NCI-H2196 treated with DMSO at 0.1 percent for 48 hours (cell line): Measurements from ENCODE around the gene PLPPR2.
"Not testable (repeated sequence)": the region's sequence is repeated elsewhere in the genome, so short reads cannot be mapped to it uniquely, and the experiment has no call there.

ENCODE experiments used
- DNase-seq: peaks from one replicate; lab custom pipeline; 2025; ENCODE audit not compliant: unreplicated experiment; lab: John Stamatoyannopoulos, UW

PLPPR2 gene

DNA sequence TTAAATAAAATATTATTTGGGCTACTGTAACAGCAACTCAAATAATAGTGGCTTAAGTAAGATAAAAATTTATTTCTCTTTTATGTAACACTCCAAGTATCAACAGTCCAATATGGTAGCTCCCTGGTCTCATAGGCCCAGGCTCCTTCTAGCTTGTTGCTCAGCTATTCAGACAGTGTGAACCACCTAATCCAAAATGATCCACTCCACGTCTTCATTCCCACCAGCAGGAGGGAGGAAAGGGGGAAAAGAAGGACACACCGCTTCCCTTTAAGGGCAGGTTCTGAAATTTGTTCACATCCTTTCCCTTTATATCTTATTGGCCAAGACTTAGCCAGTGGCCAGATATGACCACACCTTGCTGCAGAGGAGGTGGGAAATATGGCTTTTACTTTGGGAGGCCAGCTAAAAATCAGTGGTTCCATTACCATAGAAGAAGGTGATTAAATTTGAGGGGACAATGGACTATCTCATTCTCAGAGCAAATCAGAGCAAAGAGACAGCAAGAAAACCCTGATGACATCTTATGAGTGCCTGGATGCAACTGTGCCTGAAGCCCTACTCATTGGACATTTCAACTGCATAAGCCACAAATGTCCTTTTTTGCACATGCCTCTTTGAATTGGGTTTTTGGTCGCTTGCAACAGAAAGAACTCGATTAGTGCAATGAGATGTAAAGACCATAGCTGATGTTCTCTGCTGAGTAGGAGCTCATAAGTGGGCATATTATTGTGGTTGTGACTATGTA is 35.9 kb downstream of the PLPPR2 start:
- DNase-seq, result no peak

DNA sequence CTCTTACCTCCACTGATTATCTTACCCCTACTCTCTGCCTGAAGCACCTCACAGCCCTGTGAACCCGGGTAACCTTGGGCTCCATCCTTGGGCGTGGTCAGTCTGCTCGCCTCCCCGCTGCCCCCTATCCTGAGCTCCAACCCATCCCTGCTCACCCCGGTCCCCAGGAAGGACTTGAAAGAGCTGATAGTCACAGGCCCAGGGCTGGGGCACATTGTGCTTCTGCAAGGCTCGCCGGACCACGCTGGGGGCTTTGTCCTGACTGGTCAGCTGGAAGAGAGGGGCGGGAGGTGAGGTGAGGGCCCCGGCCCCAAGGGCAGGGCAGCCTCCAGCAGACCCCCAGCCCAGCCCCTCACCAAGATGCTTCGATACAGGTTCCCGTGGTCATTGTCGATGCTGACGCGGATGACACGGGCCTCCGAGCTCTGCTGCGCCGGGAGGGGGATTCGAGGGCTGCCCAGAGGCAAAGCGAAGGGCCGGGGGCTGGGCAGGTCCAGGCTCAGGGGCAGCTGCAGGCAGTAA is 41.9 kb downstream of the PLPPR2 start:
- DNase-seq, result no peak

DNA sequence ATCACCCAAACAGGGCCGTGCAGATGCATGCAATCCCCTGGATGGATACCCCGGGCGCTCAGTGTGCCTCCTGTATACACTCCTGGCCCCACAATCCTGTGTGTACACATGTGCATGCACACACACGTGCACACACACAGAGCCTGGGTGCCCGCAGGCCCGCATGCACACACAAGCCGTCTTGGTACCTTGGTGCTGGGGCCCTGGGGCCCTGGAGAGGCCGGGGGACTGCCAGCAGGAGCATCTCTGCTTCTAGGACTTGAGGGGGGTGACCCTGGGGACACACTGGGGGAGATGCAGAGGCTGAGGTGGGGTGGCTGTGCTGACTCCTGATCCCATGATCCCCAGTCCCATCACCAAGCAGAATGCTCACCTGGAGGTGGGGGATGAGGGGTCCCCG is 44.4 kb downstream of the PLPPR2 start:
- no peak for DNase-seq

DNA sequence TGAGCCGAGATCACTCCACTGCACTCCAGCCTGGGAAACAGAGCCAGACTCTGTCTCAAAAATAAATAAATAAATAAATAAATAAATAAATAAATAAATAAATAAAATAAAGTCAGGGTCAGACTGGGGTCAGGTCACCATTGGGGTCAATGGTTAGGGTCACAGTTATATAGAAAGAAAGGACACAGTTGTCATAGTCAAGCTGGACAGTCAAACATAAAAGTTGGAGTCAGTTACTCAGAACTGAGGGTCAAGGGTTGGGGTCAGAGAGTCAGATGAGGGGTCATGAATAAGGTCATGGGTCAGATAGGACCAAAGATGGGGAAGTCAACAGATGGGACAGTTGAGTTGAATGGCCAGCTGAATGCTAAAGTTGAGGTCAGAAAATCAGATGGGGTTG is 45.6 kb downstream of the PLPPR2 start:
- DNase-seq, result no peak

DNA sequence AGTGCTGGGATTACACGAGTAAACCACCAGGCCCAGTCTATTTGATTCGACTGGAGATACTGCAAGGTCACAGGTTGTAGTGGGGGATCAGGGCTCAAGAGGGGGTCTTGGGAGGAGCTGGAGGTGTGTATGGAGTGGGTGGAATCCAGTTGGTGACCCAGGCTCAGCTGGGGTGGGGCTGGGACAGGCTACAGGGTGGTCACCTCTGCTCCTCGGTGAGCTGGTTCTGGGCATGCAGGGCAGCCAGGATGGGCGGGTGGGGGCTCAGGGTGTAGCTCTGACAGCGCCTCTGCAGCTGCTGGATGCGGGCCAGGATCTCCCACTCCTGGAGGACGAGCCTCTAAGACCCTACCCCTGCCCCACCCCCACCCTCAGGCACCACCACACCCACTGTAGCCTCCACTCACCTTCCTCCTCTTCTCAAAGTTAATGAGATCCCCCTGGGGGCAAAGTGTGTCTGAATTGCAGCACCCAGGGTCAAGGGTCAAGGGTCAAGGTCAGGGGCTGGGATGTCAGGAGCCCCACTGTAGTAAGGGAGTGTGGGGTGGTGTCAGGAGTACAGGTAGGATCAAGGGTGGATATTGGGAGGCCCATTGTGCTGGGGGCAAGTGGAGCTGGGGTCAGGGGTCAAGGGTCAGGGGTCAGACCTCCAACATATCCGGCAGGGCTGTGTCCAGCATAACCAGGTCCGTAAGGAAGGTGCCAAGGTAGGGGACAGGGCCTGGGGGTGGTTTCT is 46.7 kb downstream of the PLPPR2 start:
- DNase-seq, result no peak

DNA sequence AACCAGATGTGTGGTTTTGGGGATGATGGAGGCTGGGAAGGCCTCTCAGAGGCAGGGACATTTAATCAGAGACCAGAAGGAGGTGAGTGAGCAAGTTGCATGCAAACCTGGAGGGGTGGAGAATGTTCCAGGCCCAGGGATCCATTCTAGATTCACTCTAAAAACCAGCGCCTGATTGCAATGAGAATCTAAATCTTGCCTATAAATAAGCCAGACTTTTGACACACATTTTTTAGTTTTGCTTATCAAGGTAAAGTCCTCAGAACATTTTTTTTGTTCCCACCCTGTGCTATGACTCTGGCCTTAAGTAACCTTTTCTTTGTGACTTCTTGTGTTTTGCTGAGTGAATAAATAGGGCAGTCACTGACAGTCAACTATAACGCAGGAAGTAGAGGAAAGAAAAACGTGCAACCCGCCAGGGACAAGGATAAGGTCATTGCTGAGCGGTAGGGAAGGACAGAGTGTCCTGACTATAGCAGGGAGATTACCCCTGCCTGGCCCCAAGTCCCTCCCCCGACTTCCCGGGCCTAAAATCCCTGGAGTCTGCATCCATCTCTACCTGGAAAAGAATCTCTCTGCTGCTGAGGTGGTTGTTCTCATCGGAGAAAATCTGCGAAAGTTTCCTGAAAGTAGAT is 49.5 kb downstream of the PLPPR2 start:
- DNase-seq, result no peak

DNA sequence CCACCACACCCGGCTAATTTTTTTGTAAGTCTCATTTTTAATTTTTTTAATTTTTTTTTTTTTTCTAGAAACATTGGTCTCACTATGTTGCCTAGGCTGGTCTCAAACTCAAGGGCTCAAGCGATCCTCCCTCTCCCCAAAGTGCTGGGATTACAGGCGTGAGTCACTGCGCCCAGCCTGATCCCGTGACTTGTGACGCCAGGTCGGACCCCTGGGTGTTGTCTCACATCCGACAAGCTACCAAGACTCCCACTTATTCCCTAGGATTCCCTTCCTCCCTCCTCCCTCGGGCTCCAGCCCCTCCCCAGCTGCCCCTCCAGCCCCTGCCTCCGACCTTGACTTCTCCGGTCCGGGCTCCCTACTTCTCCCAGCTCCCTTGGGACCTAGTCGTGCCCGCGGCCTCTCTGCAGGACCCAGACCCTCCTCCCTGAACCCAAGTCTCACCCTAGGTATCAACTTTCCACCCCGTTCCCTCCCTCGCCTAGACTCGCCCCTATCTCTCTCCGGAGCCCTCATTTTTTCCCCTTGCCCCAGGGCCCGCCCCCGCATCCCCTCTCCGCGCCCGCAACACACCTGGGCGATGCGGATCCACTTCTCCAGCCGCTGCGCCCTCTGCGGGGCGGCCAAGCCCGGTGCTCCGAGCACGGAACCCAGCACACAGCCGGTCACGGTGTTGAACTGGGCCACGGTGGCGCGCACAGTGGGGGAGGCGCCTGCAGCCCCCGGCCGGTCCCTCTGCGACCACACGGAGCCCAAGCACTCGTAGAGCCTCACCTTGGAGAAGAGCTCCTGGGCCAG is 50.8 kb downstream of the PLPPR2 start:
- no peak for DNase-seq

DNA sequence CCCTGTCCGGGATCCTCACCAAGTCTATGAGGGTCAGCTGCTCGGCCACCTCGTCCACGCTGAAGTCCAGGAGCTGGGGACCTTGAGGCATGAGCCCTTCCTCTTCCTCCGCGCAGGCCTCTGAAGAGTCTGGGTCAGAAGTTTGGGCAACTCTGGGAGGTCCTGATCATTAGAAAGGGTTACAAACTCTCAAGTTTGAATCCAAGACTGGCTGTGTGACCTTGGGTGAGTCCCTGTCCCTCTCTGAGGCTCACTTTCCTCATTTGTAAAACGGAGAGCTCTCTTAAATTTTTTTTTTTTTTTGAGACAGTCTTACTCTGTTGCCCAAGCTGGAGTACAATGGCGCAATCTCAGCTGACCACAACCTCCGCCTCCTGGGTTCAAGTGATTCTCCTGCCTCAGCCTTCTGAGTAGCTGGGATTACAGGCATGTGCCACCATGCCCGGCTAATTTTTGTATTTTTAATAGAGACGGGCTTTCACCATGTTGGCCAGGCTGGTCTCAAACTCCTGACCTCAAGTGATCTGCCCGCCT is 51.5 kb downstream of the PLPPR2 start:
- DNase-seq, result not testable (repeated sequence)

DNA sequence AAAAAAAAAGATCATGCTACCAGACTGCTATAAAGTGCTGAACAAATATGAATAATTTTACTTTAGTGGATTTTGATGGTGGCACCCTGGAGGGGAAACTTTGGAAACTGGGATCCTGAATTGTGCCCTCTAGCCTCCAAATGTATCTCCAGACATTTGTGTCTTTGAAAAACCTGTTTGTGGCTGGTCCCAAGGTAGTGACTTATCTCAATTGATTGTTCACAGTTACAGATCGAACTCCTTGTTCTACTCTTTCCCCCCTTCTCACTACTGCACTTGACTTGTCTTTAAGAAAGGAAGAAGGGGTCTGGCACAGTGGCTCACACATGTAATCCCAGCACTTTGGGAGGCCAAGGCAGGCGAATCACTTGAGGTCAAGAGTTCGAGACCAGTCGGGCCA is 53.4 kb downstream of the PLPPR2 start:
- no peak for DNase-seq

DNA sequence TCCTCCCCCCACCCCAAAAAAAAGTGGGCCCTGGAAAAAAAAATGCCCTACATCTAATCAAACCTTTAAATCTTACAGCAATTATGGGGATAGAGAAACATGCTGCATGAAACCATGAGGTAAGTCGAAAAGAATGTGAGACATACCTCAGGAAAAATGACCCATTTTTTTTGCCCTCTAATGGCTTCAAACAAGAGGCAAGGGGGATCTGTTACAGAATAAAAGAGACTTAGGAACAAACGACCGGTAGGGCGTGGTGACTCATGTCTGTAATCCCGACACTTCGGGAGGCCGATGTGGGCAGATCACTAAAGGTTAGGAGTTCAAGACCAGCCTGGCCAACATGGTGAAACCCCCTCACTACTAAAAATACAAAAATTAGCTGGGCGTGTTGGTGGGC is 55.5 kb downstream of the PLPPR2 start:
- no peak for DNase-seq

DNA sequence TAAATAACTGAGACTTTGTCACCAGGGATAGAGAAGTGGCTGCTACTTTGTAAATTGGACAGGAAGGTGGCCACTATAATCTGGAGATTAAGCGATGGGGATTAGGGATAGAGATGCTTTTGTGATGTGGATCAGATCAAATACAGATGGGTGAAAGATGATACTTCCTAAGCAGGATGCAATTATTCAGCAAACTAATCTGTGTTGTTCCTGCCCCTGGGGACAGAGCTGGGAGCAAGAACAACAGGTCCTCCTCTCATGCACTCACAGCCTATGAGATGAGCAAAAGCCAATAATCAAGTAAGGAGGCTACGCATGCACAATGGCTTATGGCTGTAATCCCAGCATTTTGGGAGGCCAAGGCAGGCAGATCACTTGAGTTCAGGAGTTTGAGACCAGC is 59.3 kb downstream of the PLPPR2 start:
- peak; percentile 14 for DNase-seq
